Hepatocyte (in vitro differentiated cells): ENCODE data around the gene CEP170B.

ENCODE experiments used
- EZH2 ChIP-seq: fragments of 200-600 bp; sonication (generic); IDR thresholded peaks from 2 replicates; pipeline ENCODE4 v1.6.1; 2016; ENCODE audit warnings: antibody characterized with exemption, mild to moderate bottlenecking, borderline replicate concordance
- EZH2phosphoT487 ChIP-seq: fragments of 200-600 bp; sonication (generic); IDR thresholded peaks from one replicate; pipeline ENCODE4 v1.6.1; 2018; ENCODE audit warnings: antibody characterized with exemption, mild to moderate bottlenecking, low read depth, moderate library complexity; ENCODE audit not compliant: unreplicated experiment, severe bottlenecking
- TF ChIP-seq, protein P1 (sequence below): fragments of 200-600 bp; sonication (generic); IDR thresholded peaks from 2 replicates; pipeline ENCODE4 v1.5.1; 2016; ENCODE audit warnings: antibody characterized with exemption, mild to moderate bottlenecking; ENCODE audit not compliant: poor library complexity

GRCh38 chr14:104888489-104889374 lies 23.7 kb downstream of the CEP170B start:
- TF ChIP-seq, protein P1, sequence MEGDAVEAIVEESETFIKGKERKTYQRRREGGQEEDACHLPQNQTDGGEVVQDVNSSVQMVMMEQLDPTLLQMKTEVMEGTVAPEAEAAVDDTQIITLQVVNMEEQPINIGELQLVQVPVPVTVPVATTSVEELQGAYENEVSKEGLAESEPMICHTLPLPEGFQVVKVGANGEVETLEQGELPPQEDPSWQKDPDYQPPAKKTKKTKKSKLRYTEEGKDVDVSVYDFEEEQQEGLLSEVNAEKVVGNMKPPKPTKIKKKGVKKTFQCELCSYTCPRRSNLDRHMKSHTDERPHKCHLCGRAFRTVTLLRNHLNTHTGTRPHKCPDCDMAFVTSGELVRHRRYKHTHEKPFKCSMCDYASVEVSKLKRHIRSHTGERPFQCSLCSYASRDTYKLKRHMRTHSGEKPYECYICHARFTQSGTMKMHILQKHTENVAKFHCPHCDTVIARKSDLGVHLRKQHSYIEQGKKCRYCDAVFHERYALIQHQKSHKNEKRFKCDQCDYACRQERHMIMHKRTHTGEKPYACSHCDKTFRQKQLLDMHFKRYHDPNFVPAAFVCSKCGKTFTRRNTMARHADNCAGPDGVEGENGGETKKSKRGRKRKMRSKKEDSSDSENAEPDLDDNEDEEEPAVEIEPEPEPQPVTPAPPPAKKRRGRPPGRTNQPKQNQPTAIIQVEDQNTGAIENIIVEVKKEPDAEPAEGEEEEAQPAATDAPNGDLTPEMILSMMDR: no peak
- TF ChIP-seq EZH2 (no peak), EZH2phosphoT487 (no peak)
